HT-29 (cell line): Measurements from ENCODE around the gene L3MBTL3. TPM values are rescaled to one million over a fixed set of nuclear protein-coding genes. Genes with fewer than 3 reads are reported as not detected.
A peak's percentile ranks its signal among the peaks of the same experiment; 100 is the strongest.
"Not testable (repeated sequence)": the region's sequence is repeated elsewhere in the genome, so short reads cannot be mapped to it uniquely, and the experiment has no call there.

Source experiments
- DNase-seq: peaks from one replicate; pipeline ENCODE4 v3.0.0-alpha.2; 2015; ENCODE audit warnings: low spot score
- total RNA-seq: library from RNA; depleted of rRNA; stranded (reverse); fragments of >200 nt; shearing (Covaris generic); gene quantifications from 2 replicates; pipeline ENCODE4 v1.2.3, GENCODE V29; 2014

Gene L3MBTL3
- total RNA-seq, 1 experiment from 2014 or later, result 1.3 TPM

GRCh38 chr6:130138116-130138908 lies 119.9 kb downstream of the L3MBTL3 start:
- no peak for DNase-seq

DNA sequence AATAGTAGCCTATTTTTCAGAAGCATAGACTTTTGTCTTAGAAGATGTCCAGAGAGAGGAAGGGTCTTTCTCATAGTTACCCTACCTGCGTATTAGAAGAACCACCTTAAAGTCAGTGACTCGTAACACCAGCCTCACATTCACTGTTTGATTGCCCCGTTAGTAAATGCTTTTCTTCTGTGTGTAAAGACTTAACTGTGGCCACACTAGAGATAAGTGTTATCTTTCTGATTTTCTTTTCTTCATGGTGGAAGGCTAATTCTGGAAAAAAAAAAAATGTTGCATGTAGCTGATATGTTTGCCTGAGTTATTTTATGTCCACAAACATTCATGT lies 120.5 kb downstream of the L3MBTL3 start:
- DNase-seq, result no peak

DNA sequence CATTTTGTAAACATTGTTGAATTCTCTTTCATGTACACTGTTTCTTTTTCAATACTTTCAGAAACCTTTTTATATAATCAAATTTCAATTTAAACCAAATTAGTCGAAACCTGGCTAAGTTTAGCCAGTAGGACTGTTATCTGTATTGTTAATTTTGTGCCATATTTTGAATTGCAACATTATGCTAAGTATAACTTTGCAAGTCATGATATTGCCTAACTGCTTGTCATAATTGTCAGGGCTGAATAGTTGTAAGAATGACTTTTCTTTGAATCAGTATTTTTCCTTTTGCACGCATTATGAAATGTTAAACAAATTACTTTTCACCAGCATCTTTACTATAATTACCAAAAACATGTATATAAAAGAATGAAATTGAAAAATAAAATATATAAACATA lies 121.7 kb downstream of the L3MBTL3 start:
- DNase-seq, result no peak

GRCh38 chr6:130143709-130144108 lies 125.3 kb downstream of the L3MBTL3 start:
- no peak for DNase-seq

DNA sequence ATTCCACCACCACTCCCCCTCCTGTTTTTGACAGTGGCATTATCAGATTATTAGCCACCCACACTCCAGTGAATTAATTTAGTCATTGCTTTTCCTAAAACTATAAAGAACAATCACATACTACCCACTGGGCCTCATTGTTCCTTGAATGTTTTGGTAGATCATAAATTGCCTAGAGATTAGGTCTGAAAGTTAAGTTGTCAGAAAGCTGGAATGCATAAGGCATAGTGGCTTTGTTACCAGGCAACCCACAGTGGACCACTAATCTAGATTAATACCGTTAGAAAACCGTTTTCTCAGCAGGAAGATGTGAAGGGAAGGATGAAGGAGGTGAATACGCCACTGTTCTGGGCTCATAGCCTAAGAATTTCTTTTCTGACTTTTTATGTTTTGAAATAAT lies 128.7 kb downstream of the L3MBTL3 start:
- DNase-seq, result no peak

DNA sequence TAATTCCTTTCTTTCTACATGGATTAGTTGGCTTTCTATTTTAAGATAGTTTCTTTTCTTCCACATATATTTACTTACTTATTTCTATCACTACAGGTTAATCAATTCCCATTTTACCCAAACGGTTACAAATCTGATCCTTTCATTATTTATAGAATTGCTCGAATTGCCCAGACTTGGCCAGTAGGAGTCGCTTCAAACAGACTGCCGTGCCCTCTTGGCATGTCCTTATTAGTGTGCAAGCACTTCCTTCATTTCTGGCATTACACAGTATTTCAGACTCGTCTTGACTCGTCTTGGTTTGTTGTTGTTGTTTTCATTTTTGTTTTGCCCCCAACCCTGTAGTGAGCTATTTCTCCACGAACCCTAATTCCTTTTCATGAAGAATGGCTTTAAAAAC lies 129.8 kb downstream of the L3MBTL3 start:
- DNase-seq, result no peak

DNA sequence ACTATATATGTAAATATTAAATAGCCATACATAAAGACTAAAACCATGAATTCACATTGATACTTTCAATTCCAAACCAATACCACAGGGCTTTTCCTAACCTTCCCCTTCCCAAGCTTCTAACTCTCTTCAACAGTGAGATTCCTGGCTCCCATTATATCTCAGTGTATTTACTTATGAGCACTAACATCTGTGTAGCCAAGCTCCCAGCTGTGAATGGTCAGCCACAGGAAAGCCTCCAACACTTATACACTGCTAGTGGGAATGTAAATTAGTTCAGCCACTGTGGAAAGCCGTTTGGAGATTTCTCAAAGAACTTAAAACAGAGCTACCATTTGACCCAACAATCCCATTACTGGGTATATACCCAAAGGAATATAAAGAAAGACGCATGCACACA lies 130.6 kb downstream of the L3MBTL3 start:
- not testable (repeated sequence) for DNase-seq

DNA sequence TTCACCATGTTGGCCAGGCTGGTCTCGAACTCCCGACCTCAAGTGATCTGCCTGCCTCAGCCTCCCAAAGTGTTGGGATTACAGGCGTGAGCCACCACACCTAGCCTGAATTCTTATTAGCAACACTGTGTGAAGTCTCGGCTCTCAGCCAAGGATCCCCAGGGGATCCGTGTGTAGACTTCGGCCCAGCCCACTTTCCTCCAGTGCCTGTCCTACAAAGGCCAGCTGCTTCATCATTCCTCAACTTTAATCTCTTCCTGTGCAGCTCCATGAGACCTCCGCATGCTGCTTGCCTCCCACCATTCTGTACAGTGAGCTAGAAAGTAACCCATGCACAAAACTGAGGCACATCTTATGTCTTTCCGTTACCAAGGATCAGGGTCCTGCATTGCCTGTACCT lies 132.5 kb downstream of the L3MBTL3 start:
- no peak for DNase-seq

DNA sequence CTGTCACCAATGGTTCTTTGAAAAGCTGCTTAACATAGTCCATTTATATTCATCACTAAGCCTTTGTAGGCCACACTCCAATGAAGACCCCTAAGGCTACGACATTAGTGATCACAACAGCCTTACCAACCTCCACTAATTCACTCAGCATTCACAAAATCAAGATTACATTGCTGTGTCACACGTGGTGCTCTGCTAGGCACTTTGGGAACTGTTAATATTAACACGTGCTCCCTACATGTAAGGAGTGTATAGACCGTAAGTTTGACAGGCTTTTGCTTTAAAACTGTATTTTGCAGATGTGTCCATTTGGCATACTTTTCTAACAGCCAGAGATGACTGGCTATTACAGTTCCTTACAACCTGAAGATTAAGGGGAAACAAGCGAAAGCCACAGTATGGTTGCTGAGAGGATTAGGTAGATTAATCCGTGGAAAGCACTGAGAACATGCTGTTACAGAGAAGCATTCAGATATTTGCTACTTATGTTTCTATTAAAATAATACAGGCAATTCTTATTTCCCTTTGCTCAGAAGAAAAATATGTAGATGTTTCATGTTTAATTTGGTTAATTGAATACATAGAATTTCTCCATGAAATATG lies 134.6 kb downstream of the L3MBTL3 start:
- DNase-seq, result no peak

DNA sequence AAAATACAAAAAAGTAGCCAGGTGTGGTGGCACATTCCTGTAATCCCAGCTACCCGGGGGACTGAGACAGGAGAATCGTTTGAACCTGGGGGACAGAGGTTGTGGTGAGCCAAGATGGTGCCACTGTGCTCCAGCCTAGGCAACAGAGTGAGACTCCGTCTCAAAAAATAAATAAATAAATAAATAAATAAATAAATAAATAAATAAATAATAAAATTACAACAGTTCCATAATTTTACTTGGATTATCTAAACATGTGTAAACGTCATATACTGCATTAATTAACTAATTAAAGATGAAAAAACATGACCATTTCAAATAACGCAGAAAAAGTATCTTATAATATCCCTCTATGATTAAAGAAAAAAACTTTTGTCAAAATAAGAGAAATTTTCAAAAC lies 138.5 kb downstream of the L3MBTL3 start:
- DNase-seq, result no peak

DNA sequence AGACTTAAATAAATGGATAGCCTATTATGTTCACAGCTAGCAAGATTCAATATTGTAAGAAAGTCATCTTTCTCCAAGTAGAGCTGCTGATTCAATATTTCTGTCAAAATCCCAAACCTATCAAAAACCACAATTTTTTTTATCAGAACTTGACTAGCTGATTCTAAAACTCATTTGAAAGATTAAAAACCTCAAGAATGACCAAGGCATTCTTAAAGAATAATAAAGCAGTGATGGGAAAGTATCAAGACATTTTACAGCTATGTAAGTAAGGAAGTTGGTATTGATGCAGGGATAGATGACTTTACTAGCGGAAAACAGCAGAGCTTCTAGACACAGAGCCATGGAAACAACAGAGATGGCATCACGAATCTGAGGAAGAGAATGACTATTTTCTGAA lies 139.7 kb downstream of the L3MBTL3 start:
- DNase-seq, result no peak

- no peak for DNase-seq
Observed at GRCh38 chr6:130158548-130158947, 140.2 kb downstream of the L3MBTL3 start.

DNA sequence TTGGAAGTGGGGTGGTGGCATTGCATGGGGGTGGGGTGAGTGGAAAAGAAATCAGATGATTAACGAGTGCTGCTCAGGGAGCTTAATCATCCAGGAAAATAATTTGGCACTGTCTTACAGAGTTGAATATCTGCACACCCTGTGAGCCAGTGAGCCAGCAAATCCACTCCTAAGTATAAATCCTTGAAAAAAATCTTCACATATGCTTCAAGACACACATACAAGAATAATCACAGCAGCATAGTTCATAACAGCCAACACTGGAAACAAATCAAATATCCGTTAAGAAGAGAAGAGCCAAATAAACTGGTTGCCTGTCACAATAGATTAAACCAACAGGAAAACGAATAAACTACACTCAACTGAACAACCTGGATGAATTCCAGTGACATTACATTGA lies 141.6 kb downstream of the L3MBTL3 start:
- DNase-seq, result no peak

DNA sequence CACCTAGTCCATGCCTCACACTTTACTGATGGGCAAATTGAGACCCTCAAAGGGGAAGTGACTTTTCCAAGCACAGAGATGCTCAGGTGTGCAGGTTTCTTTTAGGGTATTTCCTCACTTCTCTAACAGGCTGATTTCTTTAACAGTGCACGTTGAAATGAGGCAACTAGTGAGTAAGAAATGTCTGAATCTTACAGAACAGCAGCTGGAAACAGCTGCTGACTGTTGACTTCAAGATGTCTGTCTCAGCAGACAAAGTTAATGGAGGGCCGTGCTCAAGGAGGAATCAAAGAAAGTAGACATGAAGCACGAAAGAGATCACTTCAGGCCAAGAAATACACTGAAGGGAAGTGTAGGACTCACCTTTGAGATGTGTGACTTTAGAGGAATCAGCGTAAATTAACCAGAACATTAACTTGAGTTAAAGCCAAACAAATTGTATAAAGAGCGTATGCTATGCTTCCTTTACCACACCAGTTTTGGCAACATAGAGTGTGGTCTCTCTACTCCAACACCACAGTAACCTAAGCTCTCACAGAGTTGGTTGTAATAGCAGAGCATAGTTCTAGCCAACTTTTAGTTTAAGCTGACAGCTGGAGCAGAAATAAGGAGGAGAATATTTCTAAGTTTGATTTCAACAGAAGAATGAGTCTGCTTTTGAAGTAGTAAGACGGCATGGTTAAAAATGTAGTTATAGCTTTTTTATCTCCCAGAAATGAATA lies 143.5 kb downstream of the L3MBTL3 start:
- no peak for DNase-seq

DNA sequence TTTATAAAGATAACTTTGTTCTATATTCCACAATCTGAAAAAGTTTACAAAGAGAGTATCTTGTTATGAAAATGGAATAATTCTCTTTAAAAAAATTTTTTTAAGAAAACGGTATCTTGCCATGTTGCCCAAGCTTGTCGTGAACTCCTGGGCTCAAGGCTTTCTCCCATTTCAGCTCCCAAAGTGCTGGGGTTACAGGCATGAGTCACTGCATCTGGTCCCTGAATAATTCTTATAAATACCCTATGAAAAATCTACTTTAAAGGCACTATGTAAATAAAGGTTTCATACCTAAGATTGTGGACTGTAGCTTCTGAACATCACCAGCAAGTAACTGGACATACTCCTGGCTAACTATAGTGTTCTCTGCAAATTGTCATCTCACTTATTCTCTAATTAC lies 144.0 kb downstream of the L3MBTL3 start:
- DNase-seq, result no peak

GRCh38 chr6:130163266-130163665 lies 144.9 kb downstream of the L3MBTL3 start:
- DNase-seq, result no peak

DNA sequence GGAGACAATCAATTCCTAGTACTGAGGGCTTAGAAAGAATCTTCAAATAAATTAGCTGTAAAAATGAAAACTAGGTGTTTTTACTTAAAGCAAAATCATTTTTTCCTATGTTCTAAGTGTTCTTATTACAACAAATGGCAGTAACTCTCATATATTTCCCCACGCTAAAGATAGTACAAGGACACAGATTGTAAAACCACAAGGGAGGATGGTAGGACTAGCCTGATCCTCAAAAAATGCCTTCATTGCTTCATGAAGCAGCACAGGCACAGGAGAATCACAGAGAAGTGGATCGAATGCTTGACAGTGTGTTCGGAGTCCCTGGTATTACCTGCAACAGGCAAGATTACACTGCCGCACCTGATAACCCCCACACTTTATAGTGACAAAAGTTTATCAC lies 145.9 kb downstream of the L3MBTL3 start:
- DNase-seq, result no peak

DNA sequence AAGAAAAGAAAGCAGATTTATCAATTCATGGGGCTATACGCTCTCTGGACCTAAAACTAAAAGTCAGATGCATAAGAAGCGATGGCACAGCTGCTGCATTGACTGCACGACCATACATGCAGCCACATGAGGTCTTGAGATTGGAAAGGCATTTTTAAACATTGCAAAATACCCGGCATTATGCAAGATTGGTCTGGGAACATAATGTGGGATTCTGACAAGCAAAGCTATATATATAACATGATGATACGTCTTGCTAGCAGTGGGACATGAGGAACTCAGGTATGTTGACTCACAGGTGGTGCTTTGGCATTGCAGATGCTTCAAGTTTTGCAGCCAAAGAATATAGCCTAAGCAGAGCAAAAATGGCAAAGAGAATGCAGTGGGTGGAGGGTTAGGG lies 149.3 kb downstream of the L3MBTL3 start:
- DNase-seq, result no peak

- not testable (repeated sequence) for DNase-seq
Observed at GRCh38 chr6:130170160-130170559, 151.8 kb downstream of the L3MBTL3 start.

GRCh38 chr6:130173377-130174004 lies 155.1 kb downstream of the L3MBTL3 start:
- not testable (repeated sequence) for DNase-seq

GRCh38 chr6:130176378-130176777 lies 158.0 kb downstream of the L3MBTL3 start:
- DNase-seq, result no peak

DNA sequence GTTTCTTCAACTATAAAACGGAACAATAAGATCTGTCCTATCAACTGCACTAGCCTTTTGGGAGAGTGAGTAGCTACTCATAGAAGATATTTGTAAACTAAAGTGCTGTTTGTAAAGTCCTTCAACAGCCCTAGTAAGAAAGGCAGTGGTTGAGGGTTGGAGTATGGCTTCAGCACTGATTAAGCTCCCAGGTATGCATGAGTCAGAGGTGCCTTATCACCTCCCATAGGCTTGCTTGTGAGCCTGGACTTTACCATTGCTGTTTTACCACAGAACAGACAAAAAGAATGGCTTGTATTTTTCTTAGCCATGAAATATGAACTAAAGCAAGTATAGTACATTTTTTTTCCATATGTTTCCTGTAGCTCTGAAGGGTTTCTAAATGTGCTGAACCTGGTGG lies 160.3 kb downstream of the L3MBTL3 start:
- peak; percentile 44 for DNase-seq
